Fibroblast of lung (primary cell): ENCODE results near the gene ARHGAP10.

Source experiments
- CTCF ChIP-seq, 2 donors: IDR thresholded peaks in 1 of 2; conservative IDR thresholded peaks in 1 of 2; 1 replicate in 1 of 2; 2 replicates in 1 of 2; pipeline ENCODE4 v1.5.1; 2011 to 2012; ENCODE audit warnings: low read length in 2 of 2, control low read depth in 1 of 2, inconsistent platforms in 1 of 2, low read depth in 1 of 2, mild to moderate bottlenecking in 1 of 2
- EZH2 ChIP-seq: IDR thresholded peaks from 2 replicates; pipeline ENCODE4 v1.5.1; 2012; ENCODE audit warnings: low read length, control low read depth, mild to moderate bottlenecking; ENCODE audit errors: missing control alignments

GRCh38 chr4:148120216-148120615, 388.3 kb downstream of the ARHGAP10 start:
- TF ChIP-seq CTCF (conservative IDR thresholded peaks at IDR 0.05 in 1 of 2, IDR thresholded peaks at IDR 0.05 in 1 of 2; ENCODE audit: low read depth in 1 of 2, low read length in 2 of 2) (no peak), EZH2 (no peak)
